Mesothelial cell of epicardium (in vitro differentiated cells): ENCODE measurements around the gene MAP4K5. TPM values are rescaled to one million over a fixed set of nuclear protein-coding genes. Genes with fewer than 3 reads are reported as not detected.

Experiments used
- DNase-seq, 2 experiments: peaks; one replicate each; pipeline ENCODE4 v3.0.0; 2021; ENCODE audit warnings: low spot score in 2 of 2; ENCODE audit not compliant: unreplicated experiment in 2 of 2
- H3K27ac Mint-ChIP-seq: 2 replicates; pipeline ENCODE4 v1.8.0; 2021; ENCODE audit warnings: mixed read lengths
- H3K27me3 Mint-ChIP-seq: 2 replicates; pipeline ENCODE4 v1.8.0; 2021; ENCODE audit warnings: low read depth, mixed read lengths
- H3K36me3 Mint-ChIP-seq: 2 replicates; pipeline ENCODE4 v1.8.0; 2021; ENCODE audit warnings: mixed read lengths
- H3K4me1 Mint-ChIP-seq: 2 replicates; pipeline ENCODE4 v1.8.0; 2021; ENCODE audit warnings: mixed read lengths
- H3K4me3 Mint-ChIP-seq: 2 replicates; pipeline ENCODE4 v1.8.0; 2021; ENCODE audit warnings: mild to moderate bottlenecking, moderate library complexity, mixed read lengths
- H3K9me3 Mint-ChIP-seq: 2 replicates; pipeline ENCODE4 v1.8.0; 2021; ENCODE audit warnings: mixed read lengths
- total RNA-seq: library from RNA; stranded (reverse); gene quantifications from 3 replicates; pipeline ENCODE4 v1.2.1, GENCODE V29; 2021
- TF ChIP-seq, protein P1 (sequence below): fragments of 200-600 bp; sonication (generic); IDR thresholded peaks from one replicate; pipeline ENCODE4 v1.5.0; 2021; ENCODE audit warnings: antibody characterized with exemption; ENCODE audit not compliant: unreplicated experiment

The MAP4K5 gene
- total RNA-seq, 1 donor from 2014 or later = 95.4 TPM

DNA sequence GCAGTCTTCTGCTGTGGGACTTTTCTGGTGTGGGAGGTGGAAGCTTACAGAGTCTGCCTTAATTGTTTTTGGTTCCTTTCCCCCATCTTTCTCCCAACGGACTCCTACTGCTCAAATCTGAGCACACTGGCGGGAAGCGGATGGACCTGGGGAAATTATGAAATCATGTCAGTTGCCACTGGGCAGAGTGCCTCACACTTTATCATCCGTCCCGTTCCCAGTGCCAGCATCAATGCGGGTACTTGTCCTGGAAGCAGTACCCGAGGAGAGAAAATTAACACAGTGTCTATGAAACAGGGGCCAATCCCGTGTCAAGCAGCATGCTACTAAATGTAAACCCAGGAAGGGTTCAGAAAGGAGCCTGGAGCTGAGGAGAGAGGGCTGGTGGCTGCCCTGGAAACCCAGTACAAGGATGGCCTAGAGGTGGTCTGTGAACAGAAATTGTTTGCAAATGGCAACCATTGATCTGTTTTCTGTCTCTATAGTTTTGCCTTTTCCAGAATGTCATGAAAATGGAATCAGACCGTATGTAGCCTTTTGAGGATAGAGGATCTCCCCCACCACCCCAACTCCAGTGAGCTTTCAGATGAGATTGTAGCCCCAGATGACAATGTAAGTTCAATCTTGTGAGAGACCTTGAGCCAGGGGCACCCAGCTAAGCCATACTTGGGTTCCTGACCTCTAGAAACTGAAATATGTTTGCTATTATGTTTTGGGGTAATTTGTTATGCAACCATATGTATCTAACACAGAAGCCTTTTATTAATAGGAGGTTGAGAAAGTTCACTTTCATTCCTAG, 134.8 kb downstream of the MAP4K5 start:
- Mint-ChIP-seq H3K4me1 (peaks cover 34% of the 10 kb centered on the region), H3K27ac (peak overlapping the region; percentile 67), H3K4me3 (peak overlapping the region; percentile 67), H3K36me3 (no peaks in the 10 kb centered on the region), H3K9me3 (no peaks in the 10 kb centered on the region), H3K27me3 (peaks cover 16% of the 10 kb centered on the region)
- no peak for DNase-seq
- TF ChIP-seq, protein P1, sequence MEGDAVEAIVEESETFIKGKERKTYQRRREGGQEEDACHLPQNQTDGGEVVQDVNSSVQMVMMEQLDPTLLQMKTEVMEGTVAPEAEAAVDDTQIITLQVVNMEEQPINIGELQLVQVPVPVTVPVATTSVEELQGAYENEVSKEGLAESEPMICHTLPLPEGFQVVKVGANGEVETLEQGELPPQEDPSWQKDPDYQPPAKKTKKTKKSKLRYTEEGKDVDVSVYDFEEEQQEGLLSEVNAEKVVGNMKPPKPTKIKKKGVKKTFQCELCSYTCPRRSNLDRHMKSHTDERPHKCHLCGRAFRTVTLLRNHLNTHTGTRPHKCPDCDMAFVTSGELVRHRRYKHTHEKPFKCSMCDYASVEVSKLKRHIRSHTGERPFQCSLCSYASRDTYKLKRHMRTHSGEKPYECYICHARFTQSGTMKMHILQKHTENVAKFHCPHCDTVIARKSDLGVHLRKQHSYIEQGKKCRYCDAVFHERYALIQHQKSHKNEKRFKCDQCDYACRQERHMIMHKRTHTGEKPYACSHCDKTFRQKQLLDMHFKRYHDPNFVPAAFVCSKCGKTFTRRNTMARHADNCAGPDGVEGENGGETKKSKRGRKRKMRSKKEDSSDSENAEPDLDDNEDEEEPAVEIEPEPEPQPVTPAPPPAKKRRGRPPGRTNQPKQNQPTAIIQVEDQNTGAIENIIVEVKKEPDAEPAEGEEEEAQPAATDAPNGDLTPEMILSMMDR = no peak

DNA sequence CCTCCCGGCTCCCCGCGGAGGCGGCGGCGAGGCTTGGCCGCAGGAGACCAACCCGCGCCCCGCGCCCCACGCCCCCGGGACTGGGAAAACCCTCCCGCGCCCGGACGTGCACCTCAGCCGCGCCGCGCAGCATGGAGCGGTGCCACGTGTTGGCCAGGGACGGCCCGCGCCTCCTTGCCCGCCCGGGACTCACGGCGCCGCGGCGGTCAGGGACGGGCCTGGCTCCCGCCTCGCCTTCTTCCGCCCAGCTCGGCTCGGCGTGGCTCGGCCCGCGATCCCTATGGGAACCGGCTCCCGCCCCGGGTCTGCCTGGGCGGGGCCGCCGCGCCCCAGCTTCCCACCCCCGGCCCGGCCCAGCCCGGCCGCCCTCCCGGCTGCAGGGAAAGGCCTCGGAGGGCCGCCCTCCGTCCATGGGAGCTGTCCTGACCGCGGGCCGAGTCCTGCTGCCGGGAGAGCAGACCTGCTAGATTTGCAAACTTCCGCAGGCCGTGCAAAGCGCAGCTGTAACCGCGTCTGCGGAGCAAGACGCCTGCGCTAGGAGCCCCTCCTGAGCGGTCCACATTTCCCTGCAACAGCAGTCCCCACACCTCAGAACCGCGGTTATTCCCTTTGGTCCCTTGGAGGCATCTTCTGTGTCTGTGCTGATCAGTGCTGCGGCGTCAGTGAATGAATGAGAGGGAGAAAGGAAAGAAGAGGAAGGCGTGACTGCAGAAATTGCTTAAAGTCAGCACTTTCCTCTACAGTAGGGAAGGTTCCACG, 135.6 kb downstream of the MAP4K5 start, which contains the start of gene CDKL1:
Gene CDKL1 (minus strand): TSS at position 251 of the 759 bp plus-strand sequence. CDS start 1,013 bp downstream, outside the sequence.
- Mint-ChIP-seq H3K4me1 (peaks cover 34% of the 10 kb centered on the region), H3K9me3 (no peaks in the 10 kb centered on the region), H3K27ac (peak within 1 kb of the TSS; percentile 67), H3K27me3 (peaks cover 16% of the 10 kb centered on the region), H3K4me3 (peak within 1 kb of the TSS; percentile 76), H3K36me3 (no peaks in the 10 kb centered on the region)
- TF ChIP-seq, protein P1 = no peak
- DNase-seq = peak; percentile 49 to 73

DNA sequence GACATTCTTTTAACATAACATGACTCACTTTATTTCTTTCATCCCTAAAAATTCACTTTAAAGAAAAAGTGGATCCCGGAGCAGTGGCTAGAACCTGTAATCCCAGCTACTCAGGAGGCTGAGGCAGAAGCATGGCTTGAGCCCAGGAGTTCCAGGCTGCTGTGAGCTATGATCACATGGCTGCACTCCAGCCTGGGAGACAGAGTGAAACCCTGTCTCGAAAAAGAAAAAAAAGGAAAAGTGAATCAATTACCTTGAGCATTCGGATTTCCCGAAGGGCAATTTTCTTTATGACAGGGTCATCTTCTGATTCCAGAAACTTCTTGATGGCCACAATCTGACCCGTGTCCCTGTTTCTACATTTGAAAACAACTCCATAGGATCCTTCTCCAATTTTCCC, 136.9 kb downstream of the MAP4K5 start:
- Mint-ChIP-seq H3K4me3 (peak overlapping the region; percentile 76), H3K36me3 (no peaks in the 10 kb centered on the region), H3K27ac (no peak overlapping the region), H3K4me1 (peaks cover 30% of the 10 kb centered on the region), H3K9me3 (no peaks in the 10 kb centered on the region), H3K27me3 (peaks cover 16% of the 10 kb centered on the region)
- TF ChIP-seq, protein P1 = no peak
- no peak for DNase-seq

DNA sequence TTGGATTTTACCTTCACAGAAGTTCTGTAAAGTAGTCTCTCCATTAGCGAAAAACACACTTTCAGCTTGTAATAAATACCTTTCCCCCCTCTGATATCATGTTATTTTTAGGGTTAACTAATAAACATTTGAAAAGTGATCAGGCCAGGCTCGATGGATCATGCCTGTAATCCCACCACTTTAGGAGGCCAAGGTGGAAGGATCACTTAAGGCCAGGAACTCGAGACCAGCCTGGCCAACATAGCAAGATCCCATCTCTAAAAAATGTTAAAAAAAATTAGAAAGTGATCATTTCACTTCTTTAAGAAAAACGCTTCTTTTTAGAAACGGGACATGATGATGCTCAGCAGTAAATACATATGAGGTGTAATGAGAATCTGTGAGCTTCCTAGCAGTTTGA, 137.7 kb downstream of the MAP4K5 start:
- Mint-ChIP-seq H3K4me3 (no peak overlapping the region), H3K9me3 (no peaks in the 10 kb centered on the region), H3K27me3 (peaks cover 16% of the 10 kb centered on the region), H3K36me3 (no peaks in the 10 kb centered on the region), H3K4me1 (peaks cover 22% of the 10 kb centered on the region), H3K27ac (no peak overlapping the region)
- DNase-seq = no peak
- TF ChIP-seq, protein P1 = no peak

DNA sequence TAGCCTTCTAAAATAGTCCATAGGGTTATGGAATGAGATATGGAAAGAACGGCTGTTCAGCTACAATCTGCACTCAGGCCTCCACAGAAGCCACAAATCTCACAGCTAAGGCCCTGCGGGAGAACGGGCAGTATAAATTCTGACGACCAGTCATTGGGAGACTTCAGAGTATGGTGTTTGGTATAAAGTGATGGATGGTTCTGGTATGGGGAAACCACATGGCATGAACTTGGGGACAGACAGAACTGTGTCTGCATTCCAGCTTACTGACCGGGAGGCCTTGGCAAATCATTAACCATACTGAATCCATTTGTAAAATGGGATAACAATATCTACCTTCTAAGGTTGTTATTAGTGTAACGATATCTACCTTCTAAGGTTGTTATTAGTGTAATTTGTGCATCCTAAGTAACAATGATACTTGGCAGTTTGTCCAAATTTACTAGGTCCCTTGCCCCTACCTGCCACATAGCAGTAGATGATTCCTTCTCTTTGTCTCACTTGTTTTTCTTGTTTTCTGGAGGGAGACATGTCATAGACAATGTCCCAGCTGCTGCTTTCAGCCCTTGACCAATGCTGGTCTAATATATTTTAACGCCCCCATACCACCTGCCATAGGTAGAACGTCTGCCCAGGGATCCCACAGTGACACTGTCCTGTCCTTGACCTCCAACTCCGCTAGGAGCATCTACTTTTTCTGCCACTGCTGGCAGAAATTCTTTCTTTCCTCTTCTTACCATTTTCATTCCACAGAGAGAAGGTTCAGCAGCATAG, 142.5 kb downstream of the MAP4K5 start:
- peaks cover 6% of the 10 kb centered on the region for H3K27me3 Mint-ChIP-seq
- no peak overlapping the region for H3K27ac Mint-ChIP-seq
- no peaks in the 10 kb centered on the region for H3K4me1 Mint-ChIP-seq

More for the DNA sequence above, 142.5 kb downstream of the MAP4K5 start:
- Mint-ChIP-seq H3K36me3 (no peaks in the 10 kb centered on the region), H3K9me3 (no peaks in the 10 kb centered on the region), H3K4me3 (no peak overlapping the region)
- TF ChIP-seq, protein P1 = no peak
- DNase-seq = no peak
